ENCODE data around the gene CLEC16A.
A peak's percentile ranks its signal among the peaks of the same experiment; 100 is the strongest.
"Not testable (repeated sequence)": the region's sequence is repeated elsewhere in the genome, so short reads cannot be mapped to it uniquely, and the experiment has no call there.

CLEC16A gene

DNA sequence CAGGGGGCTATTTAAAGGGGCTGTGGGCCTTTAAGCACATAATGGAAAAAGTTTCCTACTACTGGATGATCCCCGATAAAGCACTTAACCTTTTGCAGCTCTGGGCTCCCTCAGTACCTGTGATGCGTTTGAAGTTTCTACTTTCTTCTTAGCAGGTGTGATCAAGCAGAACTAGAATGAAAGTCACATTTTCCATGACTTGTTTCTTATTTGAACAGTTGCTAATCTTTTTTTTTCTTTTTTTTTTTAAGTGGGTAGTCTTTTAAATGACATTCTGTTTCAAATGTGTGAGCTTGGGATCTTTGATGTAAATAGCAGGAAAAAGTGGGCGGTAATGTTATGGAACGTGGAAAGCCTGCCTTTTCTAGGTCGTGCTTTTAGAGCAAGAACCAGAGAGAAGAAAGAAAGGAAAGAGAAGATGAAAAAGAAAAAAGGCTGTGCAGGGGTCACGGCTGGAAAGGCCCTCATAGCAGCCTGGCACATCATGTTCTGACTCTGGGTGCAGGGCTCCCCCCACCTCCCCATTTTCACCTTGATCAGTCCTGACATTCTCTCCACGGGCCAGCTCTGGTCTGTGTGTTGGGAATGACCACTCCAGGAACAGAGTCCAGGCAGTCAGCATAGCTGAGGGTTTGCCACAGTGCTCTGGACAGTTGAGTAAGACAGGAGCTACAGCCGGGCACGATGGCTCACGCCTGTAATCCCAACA, 150.6 kb downstream of the CLEC16A start:
- no peak for DNase-seq
- in situ Hi-C loops (cut with HindIII; ENCODE audit: low pct_ligation_motif_present, low pct_unique_long_range_greater_than_20kb, low sequenced_read_pairs), result no loop called here

DNA sequence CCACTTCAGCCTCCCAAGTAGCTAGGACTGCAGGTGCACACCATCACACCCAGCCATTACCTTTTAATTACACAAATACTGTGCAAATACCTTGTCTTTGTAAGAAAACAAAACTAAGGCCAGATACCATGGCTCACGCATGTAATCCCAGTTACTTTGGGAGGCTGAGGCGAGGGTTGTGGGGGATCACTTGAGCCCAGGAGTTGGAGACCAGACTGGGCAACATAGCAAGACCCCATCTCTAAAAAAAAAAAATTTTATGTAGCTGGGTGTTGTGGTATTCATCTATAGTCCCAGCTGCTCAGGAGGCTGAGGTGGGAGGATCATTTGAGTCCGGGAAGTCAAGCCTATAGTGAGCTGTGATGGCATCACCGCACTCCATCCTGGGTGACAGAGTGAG, 151.6 kb downstream of the CLEC16A start:
- in situ Hi-C loops (cut with HindIII; ENCODE audit: low pct_ligation_motif_present, low pct_unique_long_range_greater_than_20kb, low sequenced_read_pairs), result no loop called here
- DNase-seq, result no peak

DNA sequence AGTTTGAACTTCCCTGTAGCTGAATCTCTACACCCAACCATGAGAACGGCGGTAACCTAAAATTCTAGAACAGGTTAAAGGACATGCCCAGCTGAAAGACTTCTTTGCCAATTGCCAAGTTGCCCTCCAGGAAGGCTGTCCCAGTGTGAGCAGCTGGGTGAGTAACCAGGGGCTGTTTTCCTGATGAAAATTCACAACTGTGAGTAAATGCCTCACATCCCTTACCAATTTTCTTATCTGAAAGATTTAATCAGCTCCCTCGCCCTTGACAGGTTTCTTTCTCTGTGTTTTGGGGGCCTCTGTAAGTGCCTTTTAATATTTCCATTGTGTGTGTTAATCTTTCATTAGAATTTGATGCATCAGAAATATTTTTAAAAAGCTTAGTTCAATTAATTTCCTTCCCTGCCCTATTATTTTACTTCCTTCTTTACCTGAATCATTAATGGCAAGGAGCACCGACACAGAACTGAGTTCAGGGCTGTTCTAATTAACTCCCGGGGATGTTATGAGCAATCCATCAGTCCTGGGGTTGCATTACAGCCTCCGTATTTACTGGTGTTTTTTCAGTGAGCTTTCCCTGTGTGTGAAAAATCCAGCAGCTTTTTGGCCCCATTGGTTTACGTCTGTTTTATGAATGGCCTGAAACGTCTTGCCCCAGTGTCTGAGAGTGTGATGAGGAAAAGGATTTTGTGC, 152.9 kb downstream of the CLEC16A start:
- DNase-seq, result no peak
- in situ Hi-C loops (cut with HindIII; ENCODE audit: low pct_ligation_motif_present, low pct_unique_long_range_greater_than_20kb, low sequenced_read_pairs), result no loop called here

DNA sequence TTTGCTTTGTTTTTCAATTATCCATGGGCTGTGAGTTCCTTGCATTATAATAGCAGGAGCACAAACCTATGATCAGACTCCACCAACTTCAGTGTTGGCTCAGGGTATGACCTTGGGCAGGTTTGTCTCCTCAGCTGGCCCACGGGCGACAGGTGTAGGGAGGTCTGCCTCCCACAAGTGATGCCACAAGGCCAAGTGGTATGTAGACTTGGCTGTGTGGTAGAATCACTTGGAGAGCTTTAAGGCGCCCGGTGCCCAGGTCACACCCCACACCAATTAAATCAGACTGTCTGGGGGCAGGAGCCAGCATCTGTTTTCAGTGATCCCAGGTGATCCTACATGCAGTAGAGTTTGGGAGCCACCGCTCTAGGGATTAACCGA, 153.4 kb downstream of the CLEC16A start:
- no peak for DNase-seq
- in situ Hi-C loops (cut with HindIII; ENCODE audit: low pct_ligation_motif_present, low pct_unique_long_range_greater_than_20kb, low sequenced_read_pairs), result no loop called here

DNA sequence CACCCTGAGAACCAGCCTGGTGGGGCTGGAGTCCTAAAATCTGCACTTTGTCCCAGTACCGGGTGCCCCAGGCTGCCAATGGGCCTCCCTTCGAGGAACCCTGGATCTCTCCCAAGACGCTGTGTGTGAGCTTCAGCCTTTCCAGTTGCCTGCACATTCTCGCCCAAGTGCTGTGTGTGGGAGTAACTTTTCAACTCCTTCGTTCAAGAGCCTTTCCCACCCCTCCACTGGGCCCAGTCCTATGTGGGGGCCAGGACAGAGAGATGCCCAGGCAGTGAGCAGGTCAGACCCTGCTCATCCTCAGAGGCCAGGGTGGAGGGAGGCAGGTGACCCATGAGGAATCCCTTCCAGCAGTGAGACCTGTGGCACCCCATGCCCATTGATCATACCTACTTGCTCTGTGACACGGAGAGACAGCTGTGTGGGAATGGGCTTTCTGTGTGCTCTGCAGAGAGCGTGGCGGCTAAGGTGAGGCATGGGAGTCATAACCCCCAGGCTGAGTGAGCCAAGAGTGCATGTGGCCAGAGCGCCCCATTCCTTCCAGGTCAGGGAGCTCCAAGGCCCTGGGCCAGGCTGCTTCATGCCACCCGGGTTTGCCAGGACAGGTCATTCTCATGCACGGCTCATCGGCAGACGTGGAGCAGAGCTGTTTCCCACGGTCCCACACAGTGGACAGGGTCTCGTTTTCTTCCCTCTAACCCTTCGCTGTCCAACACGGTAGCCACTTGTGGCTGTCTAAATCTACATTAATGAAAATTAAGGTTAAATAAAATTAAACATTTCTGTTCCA, 154.4 kb downstream of the CLEC16A start:
- DNase-seq, result no peak
- in situ Hi-C loops (cut with HindIII; ENCODE audit: low pct_ligation_motif_present, low pct_unique_long_range_greater_than_20kb, low sequenced_read_pairs), result no loop called here

DNA sequence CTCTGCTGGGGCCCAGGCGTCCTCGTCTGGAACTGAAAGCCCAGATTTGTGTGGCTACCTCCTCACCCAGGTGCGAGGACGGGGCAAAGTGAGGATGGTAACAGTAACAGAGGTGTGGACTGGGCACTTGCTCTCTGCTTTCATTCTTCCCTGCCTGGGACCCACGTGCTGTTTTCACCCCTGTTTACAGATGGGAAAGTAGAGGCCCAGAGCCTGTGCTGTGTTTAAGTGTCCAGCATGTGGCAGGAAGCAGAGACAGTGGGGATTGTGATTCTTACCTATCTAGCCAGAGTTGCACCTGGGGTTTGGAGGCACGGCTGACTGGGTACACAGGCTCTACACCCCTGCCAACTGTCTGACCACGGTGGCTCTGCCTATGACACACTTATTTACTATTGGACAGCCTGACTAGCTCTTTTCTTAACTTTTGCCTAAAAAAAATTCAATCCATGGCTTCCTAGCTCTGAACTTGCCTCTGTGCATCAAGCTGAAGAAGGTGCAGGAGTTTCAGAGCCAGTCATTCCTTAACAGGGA, 155.4 kb downstream of the CLEC16A start:
- no peak for DNase-seq
- in situ Hi-C loops (cut with HindIII; ENCODE audit: low pct_ligation_motif_present, low pct_unique_long_range_greater_than_20kb, low sequenced_read_pairs), result no loop called here

DNA sequence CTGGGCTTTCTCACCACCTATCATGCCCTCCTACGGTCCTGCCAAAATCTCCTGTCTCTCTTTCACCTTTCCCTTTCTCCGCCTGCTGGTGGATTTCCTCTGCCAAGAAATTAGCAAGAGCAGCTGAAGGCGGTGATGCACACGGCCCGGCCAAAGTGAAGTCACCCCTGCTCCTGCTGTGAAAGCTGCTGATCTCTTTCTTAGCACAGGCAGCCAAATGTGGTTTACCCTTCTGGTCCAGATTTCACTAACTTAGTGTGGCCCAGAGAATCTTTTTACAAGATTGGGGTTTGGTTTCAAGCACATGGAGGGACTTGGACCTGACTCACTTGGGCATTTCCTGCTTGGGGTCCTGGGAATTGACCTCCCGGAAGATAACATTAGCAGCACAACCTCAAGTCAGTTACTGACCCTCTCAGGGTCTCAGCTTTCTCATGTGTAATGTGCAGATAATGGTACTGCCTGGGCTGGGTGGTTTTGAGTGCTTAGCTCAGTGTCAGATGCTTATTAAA, 155.9 kb downstream of the CLEC16A start:
- DNase-seq, result peak; percentile 74
- in situ Hi-C loops (cut with HindIII; ENCODE audit: low pct_ligation_motif_present, low pct_unique_long_range_greater_than_20kb, low sequenced_read_pairs), result no loop called here

DNA sequence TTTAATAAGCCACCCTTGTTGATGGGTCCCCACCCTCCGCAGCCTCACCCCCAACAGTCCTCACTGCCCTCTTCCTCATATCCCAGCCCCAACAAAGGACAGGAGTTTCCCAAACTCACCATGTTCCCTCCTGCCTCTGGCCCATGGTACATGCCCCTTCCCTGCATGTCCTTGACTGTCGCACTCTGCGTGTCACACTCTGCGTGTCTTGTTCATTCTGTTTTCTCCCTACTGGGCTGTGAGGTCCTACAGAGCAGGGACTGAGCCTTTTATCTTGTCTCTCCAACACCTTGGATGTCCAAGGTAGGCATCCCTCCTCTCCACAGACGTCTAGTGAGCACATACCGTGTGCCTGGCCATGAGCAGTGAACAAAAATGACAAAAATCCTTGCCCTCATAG, 156.9 kb downstream of the CLEC16A start:
- in situ Hi-C loops (cut with HindIII; ENCODE audit: low pct_ligation_motif_present, low pct_unique_long_range_greater_than_20kb, low sequenced_read_pairs), result no loop called here
- no peak for DNase-seq

DNA sequence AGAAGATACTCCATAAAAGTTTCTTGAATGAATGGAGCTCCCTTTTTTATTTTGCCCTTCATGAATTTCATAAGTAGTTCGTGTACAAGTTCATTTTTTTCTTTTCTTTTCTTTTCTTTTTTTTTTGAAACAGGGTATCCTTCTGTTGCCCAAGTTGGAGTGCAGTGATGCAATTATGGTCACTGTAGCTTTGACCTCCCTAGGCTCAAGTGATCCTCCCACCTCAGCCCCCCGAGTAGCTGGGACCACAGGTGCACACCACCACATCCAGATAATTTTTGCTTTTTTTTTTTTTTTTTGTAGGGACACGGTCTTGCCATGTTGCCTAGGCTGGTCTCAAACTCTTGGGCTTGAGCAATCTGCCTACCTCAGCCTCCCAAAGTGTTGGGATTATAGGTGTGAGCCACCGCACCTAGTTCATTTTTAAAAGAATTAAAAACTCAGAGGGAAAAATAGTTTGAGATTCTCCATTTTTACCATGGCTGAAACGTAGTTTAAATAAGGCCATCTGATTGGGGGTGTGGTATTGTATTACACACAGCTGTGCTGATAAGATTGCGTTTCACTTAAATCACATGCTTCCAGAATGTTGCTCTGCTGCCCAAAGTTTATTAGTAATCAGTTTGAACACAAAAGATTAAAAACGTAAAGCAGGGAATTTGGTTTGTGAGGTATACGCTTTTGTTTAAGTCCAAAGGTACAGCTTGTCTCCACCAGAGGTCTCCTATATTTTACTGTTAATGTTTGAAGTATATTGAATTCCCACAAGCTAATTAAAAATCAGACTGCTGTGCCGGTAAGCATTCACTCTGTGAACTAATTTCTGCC, 157.5 kb downstream of the CLEC16A start:
- in situ Hi-C loops (cut with HindIII; ENCODE audit: low pct_ligation_motif_present, low pct_unique_long_range_greater_than_20kb, low sequenced_read_pairs), result no loop called here
- no peak for DNase-seq

DNA sequence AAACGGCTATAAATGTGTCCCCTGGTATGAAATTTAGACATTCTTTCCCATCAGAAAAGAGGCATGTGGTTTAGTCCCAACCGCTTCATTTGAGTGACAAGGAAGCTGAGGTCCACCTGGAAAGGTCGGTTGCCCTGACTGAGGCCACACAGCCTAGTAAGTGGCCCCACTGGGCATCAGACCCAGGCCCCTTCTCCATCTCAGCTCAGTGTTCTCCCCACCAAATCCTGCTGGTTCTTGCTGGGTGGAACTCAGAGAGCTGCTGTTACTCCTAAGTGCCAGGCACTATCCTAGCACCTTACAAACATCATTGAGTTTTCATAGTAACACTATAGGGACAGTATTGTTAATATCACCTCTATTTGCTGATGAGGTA, 158.1 kb downstream of the CLEC16A start:
- in situ Hi-C loops (cut with HindIII; ENCODE audit: low pct_ligation_motif_present, low pct_unique_long_range_greater_than_20kb, low sequenced_read_pairs), result no loop called here
- no peak for DNase-seq

DNA sequence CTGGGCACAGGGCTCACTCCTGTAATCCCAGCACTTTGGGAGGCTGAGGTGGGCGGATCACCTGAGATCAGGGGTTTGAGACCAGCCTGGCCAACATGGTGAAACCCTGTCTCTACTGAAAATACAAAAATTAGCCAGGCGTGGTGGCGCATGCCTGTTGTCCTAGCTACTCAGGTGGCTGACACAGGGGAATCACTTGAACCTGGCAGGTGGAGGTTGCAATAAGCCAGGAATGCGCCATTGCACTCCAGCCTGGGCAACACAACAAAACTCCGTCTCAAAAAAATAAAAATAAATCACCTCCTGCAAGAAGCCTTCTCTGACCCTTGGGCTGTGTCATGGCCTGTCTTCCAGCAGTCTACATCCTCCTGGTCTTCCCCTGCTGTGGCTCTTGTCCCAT, 158.9 kb downstream of the CLEC16A start:
- in situ Hi-C loops (cut with HindIII; ENCODE audit: low pct_ligation_motif_present, low pct_unique_long_range_greater_than_20kb, low sequenced_read_pairs); DNase-seq: not testable (repeated sequence)

DNA sequence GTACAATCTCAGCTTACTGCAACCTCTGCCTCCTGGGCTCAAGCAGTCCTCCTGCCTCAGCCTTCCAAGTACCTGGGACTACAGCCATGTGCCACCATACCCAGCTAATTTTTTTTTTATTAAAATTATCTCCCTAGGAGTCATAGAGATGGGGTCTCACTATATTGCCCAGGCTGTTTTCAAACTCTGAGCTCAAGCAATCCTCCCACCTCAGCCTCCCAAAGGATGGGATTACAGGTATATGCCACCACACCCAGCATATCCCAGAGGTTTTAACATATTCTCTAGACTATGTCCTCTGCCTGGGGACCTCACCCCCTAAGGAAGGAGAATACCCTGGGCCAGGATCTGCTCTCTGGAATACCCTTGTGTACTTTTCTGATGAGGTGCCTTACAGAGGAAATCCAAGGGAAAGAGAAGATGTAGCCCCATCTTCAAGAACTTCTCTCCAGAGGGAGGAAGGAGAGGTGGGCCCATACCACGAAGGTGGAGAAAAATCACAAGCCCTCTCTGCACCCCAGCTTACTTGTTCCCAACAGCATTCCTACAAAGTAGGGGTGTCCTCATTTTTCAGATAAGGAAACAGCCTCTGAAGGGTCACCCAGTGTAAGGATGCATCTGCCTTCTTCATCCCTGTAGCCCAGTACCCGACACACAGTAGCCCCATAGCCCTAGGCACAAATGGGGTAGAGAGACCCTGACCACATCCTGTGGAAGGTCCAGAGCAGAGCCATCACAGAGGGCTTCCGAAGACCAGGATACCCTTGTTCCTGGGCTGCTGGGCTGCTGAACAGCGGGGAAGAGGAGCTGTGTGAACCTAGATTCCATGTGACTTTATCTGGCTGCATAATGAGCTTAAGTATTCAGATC, 160.0 kb downstream of the CLEC16A start:
- in situ Hi-C loops (cut with HindIII; ENCODE audit: low pct_ligation_motif_present, low pct_unique_long_range_greater_than_20kb, low sequenced_read_pairs), result no loop called here
- no peak for DNase-seq

DNA sequence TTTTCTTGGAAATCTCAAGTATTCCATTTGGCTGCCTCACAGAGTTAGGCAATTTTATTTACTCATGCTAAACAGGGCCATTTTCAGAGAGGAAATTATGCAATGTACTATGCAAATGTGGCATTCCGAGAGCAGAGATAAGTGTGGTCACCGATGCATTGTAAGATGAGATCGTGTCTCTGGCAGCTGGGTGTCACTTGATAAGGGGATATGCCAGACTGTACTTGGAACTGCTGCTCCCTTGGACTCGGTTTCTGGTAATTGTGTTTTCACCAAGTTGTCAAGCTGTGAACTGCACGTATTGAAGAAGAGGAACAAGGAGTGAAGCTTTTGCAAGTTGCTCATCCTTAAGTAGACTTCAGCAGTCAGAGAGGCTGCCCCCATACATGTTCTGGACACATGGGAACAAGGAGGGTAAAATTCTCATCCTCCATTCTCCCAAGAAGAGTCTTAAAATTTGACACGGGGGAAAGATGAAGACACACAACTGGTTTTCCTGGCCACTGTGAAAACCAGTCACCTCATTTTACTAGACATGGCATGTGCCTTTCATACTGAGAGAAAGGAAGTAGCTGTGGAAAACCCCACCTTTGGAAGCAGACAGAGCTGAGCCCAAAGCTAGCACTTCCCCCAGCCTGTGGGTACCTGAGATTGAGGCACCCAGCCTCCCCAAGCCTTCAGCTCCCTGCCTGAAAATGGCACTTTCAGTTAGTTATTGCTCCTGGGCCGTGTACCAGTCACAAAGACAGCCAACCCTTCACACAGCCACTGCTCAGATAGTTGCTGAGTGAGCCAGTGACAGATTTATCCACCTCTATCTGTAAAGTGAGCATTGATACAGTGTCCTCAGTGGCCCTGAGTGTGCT, 160.9 kb downstream of the CLEC16A start:
- in situ Hi-C loops (cut with HindIII; ENCODE audit: low pct_ligation_motif_present, low pct_unique_long_range_greater_than_20kb, low sequenced_read_pairs), result no loop called here
- DNase-seq, result no peak

DNA sequence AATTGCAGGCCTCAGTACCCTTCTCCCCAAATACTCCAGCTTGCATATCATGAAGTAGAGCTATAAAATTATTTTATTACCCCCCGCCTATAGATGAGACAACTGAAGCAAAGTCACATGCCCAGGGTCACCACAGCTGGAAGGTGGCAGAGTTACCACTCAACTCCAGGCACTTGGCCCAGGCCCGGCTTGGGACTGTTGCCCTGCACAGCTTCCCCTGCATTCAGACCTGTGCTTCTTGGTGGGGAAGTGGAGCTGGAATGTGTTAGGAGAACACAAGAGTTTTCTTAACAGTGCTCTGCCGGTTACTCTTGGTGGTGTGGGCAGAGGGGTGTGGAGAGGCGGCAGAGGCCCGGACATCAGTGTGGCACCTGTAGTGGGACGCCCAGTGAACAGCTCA, 162.4 kb downstream of the CLEC16A start:
- in situ Hi-C loops (cut with HindIII; ENCODE audit: low pct_ligation_motif_present, low pct_unique_long_range_greater_than_20kb, low sequenced_read_pairs), result no loop called here
- no peak for DNase-seq

DNA sequence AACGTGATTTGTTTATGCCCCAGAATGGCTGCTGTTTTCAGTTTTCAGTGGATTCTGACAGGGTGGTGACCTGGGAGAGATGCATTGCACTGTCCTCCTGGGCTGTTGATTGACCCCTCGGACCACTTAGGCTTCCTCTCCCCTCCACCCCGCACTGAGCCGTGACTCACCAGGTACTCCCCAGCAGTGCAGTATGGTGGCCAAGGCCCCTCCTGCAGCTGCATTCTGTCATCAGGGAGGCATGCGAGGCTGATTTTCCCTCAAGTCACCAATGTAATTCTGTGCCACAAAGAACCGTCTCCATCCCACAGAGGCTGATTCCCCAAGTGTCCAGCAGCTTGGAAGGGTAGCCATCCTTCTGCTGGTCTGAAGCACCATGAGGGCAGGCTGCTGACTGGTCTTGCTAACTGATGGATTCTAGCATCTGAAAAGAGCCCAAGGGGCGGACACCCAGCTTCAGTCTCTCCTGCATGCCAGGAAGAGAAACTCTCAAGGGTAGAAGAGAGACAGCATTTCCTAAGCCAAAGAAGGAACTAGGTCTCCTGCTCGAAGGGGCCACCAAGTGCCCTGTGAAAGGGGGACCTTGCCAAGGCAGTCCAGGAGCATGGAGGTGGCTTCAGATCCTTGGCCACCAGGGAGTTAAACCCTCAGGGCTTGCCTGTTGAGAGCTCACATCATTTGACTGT, 163.6 kb downstream of the CLEC16A start:
- in situ Hi-C loops (cut with HindIII; ENCODE audit: low pct_ligation_motif_present, low pct_unique_long_range_greater_than_20kb, low sequenced_read_pairs), result no loop called here

DNA sequence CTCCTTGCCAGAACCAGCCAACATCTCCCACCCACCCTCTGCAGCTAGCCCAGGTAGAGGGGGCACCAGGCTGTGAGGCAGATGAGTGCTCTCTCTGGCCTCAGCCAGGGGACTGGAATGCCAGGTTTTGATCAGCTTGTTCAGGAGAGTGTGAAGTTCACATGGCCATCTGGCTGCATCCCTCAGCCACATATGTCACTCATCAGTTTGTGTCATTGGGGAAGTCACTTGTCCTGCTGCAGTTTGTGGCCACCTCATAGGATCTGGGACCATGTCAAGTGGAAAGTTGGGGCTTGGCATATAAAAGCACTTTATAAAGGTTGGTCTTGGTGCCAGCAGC, 164.1 kb downstream of the CLEC16A start:
- in situ Hi-C loops (cut with HindIII; ENCODE audit: low pct_ligation_motif_present, low pct_unique_long_range_greater_than_20kb, low sequenced_read_pairs), result no loop called here
- DNase-seq, result no peak

More for the DNA sequence above, 163.6 kb downstream of the CLEC16A start:
- DNase-seq, result no peak

All from ACHN (cell line).